HG02610 (cell line): ENCODE data around the gene SLC35B2.
A peak's percentile ranks its signal among the peaks of the same experiment; 100 is the strongest.

Experiments used
- ATAC-seq: cut with Tn5 transposase; IDR thresholded peaks from one replicate; pipeline ENCODE4 v1.9.1; 2021; ENCODE audit warnings: mild to moderate bottlenecking, moderate library complexity; ENCODE audit not compliant: unreplicated experiment

Gene SLC35B2

DNA sequence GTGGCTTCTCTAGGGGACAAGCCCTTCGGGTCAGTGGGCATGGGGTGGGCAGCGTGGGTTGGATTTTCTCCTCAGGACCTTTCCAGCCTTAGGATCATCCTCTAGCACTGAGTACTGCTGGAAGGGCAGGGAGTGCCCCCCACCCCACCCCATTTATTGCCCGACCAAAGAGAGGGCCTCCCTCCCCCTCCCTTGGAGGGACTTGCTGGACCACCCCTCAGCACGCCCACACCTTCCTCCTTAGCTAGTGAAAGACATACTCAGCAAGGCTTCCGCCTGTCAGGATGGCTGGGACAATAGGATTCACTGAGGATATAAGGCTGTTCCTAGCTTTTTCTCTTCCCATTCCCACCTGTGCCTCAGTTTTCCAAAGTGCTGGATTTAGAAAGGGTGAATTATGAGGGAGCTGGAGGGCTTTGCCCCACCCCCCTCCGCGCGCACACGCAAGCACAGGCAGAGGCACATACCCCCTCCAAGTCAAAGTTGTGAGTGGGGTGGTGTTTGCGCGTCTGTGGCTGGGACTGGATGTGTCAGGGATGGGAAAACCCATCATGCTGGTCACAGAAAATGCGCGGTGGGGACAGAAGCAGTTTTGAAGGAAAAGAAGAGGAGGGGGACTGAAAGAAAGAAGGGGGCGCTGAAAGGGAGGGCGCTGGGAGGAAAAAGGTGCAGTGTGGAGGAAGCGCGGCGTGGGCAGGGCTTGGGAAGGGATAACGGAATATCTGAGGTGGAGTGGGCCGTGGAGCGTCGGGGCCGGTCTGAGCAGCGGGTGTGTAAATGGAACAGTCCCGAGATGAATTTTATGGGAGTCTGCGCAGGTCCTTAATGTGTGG is 34.6 kb downstream of the SLC35B2 start:
- no peak for ATAC-seq

GRCh38 chr6:44221961-44222335 is 35.4 kb downstream of the SLC35B2 start:
- no peak for ATAC-seq

GRCh38 chr6:44221291-44221960 is 35.9 kb downstream of the SLC35B2 start:
- ATAC-seq = no peak

GRCh38 chr6:44220913-44221290 is 36.4 kb downstream of the SLC35B2 start:
- ATAC-seq = no peak

DNA sequence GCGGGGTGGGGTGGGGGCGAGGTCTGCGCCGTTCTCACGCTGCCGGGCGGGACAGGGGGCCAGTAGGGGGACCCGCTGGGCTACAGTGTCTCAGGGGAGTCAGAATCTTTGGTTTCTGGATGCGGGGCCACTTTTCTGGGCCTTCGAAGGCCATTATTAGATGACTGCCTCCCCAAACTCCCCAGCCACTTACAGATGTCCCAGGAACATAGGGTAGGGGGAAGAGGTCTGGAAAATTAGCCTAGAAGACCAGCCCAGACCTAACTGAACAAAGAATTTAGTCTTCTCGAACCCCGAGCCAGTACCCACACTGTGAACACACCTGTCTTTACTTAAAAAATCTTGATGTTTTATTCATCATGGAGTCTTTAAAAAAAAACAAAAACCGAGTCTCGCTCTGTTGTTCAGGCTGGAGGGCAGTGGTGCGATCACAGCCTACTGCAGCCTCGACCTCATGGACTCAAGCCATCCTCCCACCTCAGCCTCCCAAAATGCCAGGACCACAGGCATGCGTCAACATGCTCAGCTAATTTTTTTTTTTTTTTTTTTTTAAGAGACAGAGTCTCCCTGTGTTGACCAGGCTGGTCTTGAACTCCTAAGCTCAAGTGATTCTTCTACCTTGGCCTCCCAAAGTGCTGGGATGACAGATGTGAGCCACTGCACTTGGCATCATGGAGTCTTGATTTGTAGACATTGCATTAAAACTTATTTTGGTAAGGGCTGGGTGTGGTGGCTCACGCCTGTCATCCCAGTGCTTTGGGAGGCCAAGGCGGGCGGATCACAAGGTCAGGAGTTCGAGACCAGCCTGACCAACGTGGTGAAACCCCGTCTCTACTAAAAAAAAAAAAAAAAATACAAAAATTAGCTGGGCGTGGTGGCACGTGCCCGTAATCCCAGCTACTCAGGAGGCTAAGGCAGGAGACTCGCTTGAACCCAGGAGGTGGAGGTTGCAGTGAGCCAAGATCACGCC is 37.2 kb downstream of the SLC35B2 start:
- ATAC-seq = no peak

GRCh38 chr6:44219053-44219814 is 38.1 kb downstream of the SLC35B2 start:
- peak; percentile 37 for ATAC-seq

DNA sequence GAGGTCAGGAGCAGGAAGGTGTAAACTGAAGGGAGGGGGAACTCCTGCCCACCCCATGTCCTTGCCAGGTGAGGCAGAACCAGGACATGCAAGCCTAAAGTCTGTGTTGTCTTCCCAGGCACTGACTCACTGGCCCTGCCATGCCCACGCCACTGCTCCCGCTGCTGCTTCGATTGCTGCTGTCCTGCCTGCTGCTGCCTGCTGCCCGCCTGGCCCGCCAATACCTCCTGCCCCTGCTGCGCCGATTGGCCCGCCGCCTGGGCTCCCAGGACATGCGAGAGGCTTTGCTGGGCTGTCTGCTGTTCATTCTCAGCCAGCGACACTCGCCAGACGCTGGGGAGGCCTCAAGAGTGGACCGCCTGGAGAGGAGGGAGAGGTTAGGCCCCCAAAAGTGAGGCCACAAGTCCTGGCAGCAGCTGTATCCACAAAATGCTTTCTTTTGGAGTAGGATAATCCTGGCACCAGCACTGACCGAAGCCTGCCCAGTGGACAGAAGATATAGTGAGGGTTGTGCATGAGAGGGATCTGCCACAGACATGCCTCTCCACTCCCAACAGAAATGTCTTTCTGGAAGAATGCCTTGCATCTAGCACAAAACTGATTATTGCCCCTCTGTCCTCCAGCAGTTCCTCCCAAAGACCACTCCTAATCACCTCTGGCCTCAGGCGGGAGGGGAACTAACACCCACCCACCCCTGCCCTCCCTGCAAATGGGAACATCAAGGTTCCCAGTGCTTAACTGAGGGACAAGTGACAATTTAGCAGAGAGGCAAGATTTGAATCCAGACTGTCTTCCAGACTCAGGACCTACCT is 39.8 kb downstream of the SLC35B2 start:
- no peak for ATAC-seq

DNA sequence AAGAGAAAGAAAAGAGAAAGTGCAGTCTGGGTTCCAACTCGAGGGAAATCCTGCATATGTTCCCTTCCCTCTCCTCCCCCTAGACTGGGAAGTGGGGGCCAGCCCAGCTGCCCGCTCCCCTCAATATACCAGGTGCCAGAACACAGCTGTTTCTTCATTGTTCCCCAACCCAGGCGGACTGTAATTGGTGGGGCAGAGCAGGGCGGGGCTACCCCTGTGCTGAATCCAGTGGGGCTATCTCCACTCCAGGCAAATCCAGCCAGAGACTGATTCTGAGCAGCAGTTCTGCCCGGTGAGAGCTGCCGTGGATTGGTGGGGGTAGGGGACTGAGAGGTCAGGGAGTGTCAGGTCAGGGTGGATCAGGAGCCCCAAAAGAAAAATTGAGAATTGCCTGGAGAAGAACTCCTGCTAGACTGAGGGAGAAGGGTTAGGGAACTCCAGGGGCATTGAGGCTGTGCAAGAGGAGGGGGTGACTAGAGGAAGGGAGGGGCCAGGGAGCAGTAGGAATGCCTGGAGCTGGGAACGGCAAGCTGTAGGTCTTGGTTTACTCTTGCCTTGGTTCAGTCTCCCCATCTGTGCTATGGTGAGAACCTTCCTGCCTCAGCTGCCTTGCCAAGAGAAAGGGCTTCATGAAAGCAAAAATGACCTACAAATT is 40.5 kb downstream of the SLC35B2 start, which contains the start of gene MYMX:
Gene MYMX (plus strand): TSS at position 250 of the 655 bp plus-strand sequence. CDS start 546 bp downstream, outside the sequence.
- ATAC-seq = no peak

DNA sequence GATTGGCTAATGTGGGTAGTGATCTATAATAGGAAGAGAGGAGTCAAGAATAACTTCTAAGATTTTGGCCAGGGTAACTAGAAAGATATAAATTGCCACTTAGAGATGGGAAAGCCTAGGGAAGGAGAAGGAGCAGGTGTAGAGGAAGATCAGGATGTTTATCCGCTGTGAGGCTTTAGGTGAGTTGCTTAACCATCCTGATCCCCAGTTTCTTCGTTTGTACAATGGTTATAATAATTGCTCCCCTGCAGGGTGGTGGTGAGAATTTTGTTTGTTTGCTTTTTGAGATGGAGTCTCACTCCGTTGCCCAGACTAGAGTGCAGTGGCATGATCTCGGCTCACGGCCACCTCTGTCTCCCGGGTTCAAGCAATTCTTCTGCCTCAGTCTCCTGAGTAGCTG is 43.0 kb downstream of the SLC35B2 start:
- no peak for ATAC-seq

DNA sequence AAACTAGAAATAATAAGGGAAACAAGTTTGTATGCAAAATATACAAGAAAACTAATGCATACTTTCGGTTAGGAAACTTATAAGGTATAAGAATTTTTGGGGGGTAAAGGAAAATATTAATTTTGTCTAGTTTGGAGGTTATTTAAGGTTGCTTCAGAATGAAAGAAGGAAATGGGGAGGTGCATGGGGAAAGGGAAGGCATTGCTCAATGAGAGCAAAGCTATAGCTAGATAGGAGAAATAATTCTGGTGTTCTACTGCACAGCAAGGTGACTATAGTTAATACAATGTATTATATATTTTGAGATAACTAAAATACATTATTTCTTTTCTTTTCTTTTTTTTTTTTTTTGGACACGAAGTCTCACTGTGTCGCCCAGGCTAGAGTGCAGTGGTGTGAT is 46.0 kb downstream of the SLC35B2 start:
- ATAC-seq = no peak

- no peak for ATAC-seq
These were observed 49.4 kb downstream of the SLC35B2 start for GRCh38 chr6:44207966-44208365.
